GM19240 (cell line): ENCODE measurements around the gene CELF4.

Experiments used
- DNase-seq: peaks from one replicate; pipeline ENCODE4 v3.0.0; 2011; ENCODE audit warnings: low spot score; ENCODE audit not compliant: insufficient read length

CELF4 gene

GRCh38 chr18:37328946-37329719 is 236.5 kb downstream of the CELF4 start:
- no peak for DNase-seq

- DNase-seq = no peak
These were observed 238.5 kb downstream of the CELF4 start for GRCh38 chr18:37327063-37327577.

- peak; percentile 35 for DNase-seq
These were observed 243.0 kb downstream of the CELF4 start for GRCh38 chr18:37322492-37323035.

GRCh38 chr18:37321582-37322491 is 243.8 kb downstream of the CELF4 start:
- no peak for DNase-seq

GRCh38 chr18:37320317-37320716 is 245.3 kb downstream of the CELF4 start:
- DNase-seq = no peak

- DNase-seq = no peak
These were observed 246.9 kb downstream of the CELF4 start for GRCh38 chr18:37318360-37319355.

- DNase-seq = no peak
These were observed 248.1 kb downstream of the CELF4 start for GRCh38 chr18:37317486-37317885.

- DNase-seq = no peak
These were observed 249.1 kb downstream of the CELF4 start for GRCh38 chr18:37316468-37316867.

- DNase-seq = no peak
These were observed 249.7 kb downstream of the CELF4 start for GRCh38 chr18:37315935-37316334.

GRCh38 chr18:37314534-37314933 is 251.1 kb downstream of the CELF4 start:
- no peak for DNase-seq

GRCh38 chr18:37313624-37314023 is 252.0 kb downstream of the CELF4 start:
- no peak for DNase-seq

GRCh38 chr18:37309861-37310260 is 255.7 kb downstream of the CELF4 start:
- DNase-seq = no peak

- no peak for DNase-seq
These were observed 256.5 kb downstream of the CELF4 start for GRCh38 chr18:37309059-37309458.

- no peak for DNase-seq
These were observed 258.4 kb downstream of the CELF4 start for GRCh38 chr18:37307181-37307580.

GRCh38 chr18:37306432-37306831 is 259.2 kb downstream of the CELF4 start:
- no peak for DNase-seq

- DNase-seq = no peak
These were observed 260.5 kb downstream of the CELF4 start for GRCh38 chr18:37305066-37305465.

- DNase-seq = no peak
These were observed 261.5 kb downstream of the CELF4 start for GRCh38 chr18:37304012-37304680.

GRCh38 chr18:37303009-37303408 is 262.6 kb downstream of the CELF4 start:
- no peak for DNase-seq

GRCh38 chr18:37302519-37302918 is 263.1 kb downstream of the CELF4 start:
- no peak for DNase-seq
